Measurements from ENCODE around the gene ABCC4. TPM values are rescaled to one million over a fixed set of nuclear protein-coding genes. Genes with fewer than 3 reads are reported as not detected.

The ABCC4 gene
- total and polyA plus RNA-seq, 5 donors = 1.2 to 5.8 (median 4.4) TPM

- 49% methylated on average over 3 of the region's 3 CpGs for whole genome bisulfite sequencing
- no peak overlapping the region for H3K27ac ChIP-seq (ENCODE audit: low read length)
- intact Hi-C loops (cut with DNase I) = no loop called here
- H3K27me3 ChIP-seq (ENCODE audit: control insufficient read depth, insufficient read depth) = no peaks in the 10 kb centered on the region
- no peaks in the 10 kb centered on the region for H3K9me3 ChIP-seq (ENCODE audit: control insufficient read depth, low read length)
- DNase-seq (no peak), ATAC-seq (no peak)
- H3K4me3 ChIP-seq (ENCODE audit: low read length) = no peak overlapping the region
- H3K4me1 ChIP-seq (ENCODE audit: control insufficient read depth, insufficient read depth, low read length) = no peaks in the 10 kb centered on the region
Observed at GRCh38 chr13:95050800-95051615, 250.2 kb downstream of the ABCC4 start.

- H3K9me3 ChIP-seq (ENCODE audit: control insufficient read depth, low read length) = no peaks in the 10 kb centered on the region
- H3K4me3 ChIP-seq (ENCODE audit: low read length) = no peak overlapping the region
- no peaks in the 10 kb centered on the region for H3K27me3 ChIP-seq (ENCODE audit: control insufficient read depth, insufficient read depth)
- ATAC-seq = no peak
- no peak overlapping the region for H3K27ac ChIP-seq (ENCODE audit: low read length)
- no peaks in the 10 kb centered on the region for H3K4me1 ChIP-seq (ENCODE audit: control insufficient read depth, insufficient read depth, low read length)
- no peak for DNase-seq
- 30% methylated on average over 1 of the region's 1 CpG for whole genome bisulfite sequencing
- intact Hi-C loops (cut with DNase I) = no loop called here
Observed at GRCh38 chr13:95049772-95050171, 251.5 kb downstream of the ABCC4 start.

- Histone ChIP-seq H3K27ac (ENCODE audit: low read length) (no peak overlapping the region), H3K9me3 (ENCODE audit: control insufficient read depth, low read length) (no peaks in the 10 kb centered on the region), H3K27me3 (ENCODE audit: control insufficient read depth, insufficient read depth) (no peaks in the 10 kb centered on the region), H3K4me3 (ENCODE audit: low read length) (no peak overlapping the region), H3K4me1 (ENCODE audit: control insufficient read depth, insufficient read depth, low read length) (no peaks in the 10 kb centered on the region)
- 93% methylated on average over 4 of the region's 4 CpGs for WGBS
- no peak for DNase-seq
- ATAC-seq = no peak
- intact Hi-C loops (cut with DNase I) = no loop called here
Observed at GRCh38 chr13:95044452-95045205, 256.6 kb downstream of the ABCC4 start.

- ATAC-seq (no peak), DNase-seq (no peak)
- intact Hi-C loops (cut with DNase I) = no loop called here
- no peaks in the 10 kb centered on the region for H3K4me1 ChIP-seq (ENCODE audit: control insufficient read depth, insufficient read depth, low read length)
- H3K9me3 ChIP-seq (ENCODE audit: control insufficient read depth, low read length) = no peaks in the 10 kb centered on the region
- 80% methylated on average over 2 of the region's 2 CpGs for WGBS
- no peaks in the 10 kb centered on the region for H3K27me3 ChIP-seq (ENCODE audit: control insufficient read depth, insufficient read depth)
- H3K27ac ChIP-seq (ENCODE audit: low read length) = no peak overlapping the region
- no peak overlapping the region for H3K4me3 ChIP-seq (ENCODE audit: low read length)
Observed at GRCh38 chr13:95039415-95039814, 261.8 kb downstream of the ABCC4 start.

GRCh38 chr13:95038949-95039348 is 262.3 kb downstream of the ABCC4 start:
- no peak for DNase-seq
- Histone ChIP-seq H3K27me3 (ENCODE audit: control insufficient read depth, insufficient read depth) (no peaks in the 10 kb centered on the region), H3K4me1 (ENCODE audit: control insufficient read depth, insufficient read depth, low read length) (no peaks in the 10 kb centered on the region), H3K4me3 (ENCODE audit: low read length) (no peak overlapping the region), H3K9me3 (ENCODE audit: control insufficient read depth, low read length) (no peaks in the 10 kb centered on the region), H3K27ac (ENCODE audit: low read length) (no peak overlapping the region)
- intact Hi-C loops (cut with DNase I) = no loop called here
- 100% methylated on average over 1 of the region's 1 CpG for WGBS
- no peak for ATAC-seq

- no peak for DNase-seq
- intact Hi-C loops (cut with DNase I) = no loop called here
- WGBS = 92% methylated on average over 7 of the region's 7 CpGs
Observed at GRCh38 chr13:95035311-95036109, 265.7 kb downstream of the ABCC4 start.

GRCh38 chr13:95033890-95034289 is 267.4 kb downstream of the ABCC4 start:
- ATAC-seq = no peak

More at GRCh38 chr13:95035311-95036109, 265.7 kb downstream of the ABCC4 start:
- H3K27ac ChIP-seq (ENCODE audit: low read length) = no peak overlapping the region
- ATAC-seq = no peak
- H3K27me3 ChIP-seq (ENCODE audit: control insufficient read depth, insufficient read depth) = no peaks in the 10 kb centered on the region
- no peaks in the 10 kb centered on the region for H3K4me1 ChIP-seq (ENCODE audit: control insufficient read depth, insufficient read depth, low read length)
- H3K9me3 ChIP-seq (ENCODE audit: control insufficient read depth, low read length) = no peaks in the 10 kb centered on the region
- no peak overlapping the region for H3K4me3 ChIP-seq (ENCODE audit: low read length)

GRCh38 chr13:95032121-95032520 is 269.1 kb downstream of the ABCC4 start:
- H3K4me1 ChIP-seq (ENCODE audit: control insufficient read depth, insufficient read depth, low read length) = no peaks in the 10 kb centered on the region
- WGBS = 91% methylated on average over 4 of the region's 4 CpGs
- no peak overlapping the region for H3K4me3 ChIP-seq (ENCODE audit: low read length)
- ATAC-seq (no peak), DNase-seq (no peak)
- H3K27me3 ChIP-seq (ENCODE audit: control insufficient read depth, insufficient read depth) = no peaks in the 10 kb centered on the region
- no peaks in the 10 kb centered on the region for H3K9me3 ChIP-seq (ENCODE audit: control insufficient read depth, low read length)
- no peak overlapping the region for H3K27ac ChIP-seq (ENCODE audit: low read length)
- intact Hi-C loops (cut with DNase I) = no loop called here

More at GRCh38 chr13:95033890-95034289, 267.4 kb downstream of the ABCC4 start:
- WGBS = 93% methylated on average over 1 of the region's 1 CpG
- H3K27me3 ChIP-seq (ENCODE audit: control insufficient read depth, insufficient read depth) = no peaks in the 10 kb centered on the region
- no peak for DNase-seq
- H3K4me1 ChIP-seq (ENCODE audit: control insufficient read depth, insufficient read depth, low read length) = no peaks in the 10 kb centered on the region
- H3K27ac ChIP-seq (ENCODE audit: low read length) = no peak overlapping the region
- intact Hi-C loops (cut with DNase I) = no loop called here
- no peaks in the 10 kb centered on the region for H3K9me3 ChIP-seq (ENCODE audit: control insufficient read depth, low read length)
- H3K4me3 ChIP-seq (ENCODE audit: low read length) = no peak overlapping the region

- Histone ChIP-seq H3K27ac (ENCODE audit: low read length) (no peak overlapping the region), H3K9me3 (ENCODE audit: control insufficient read depth, low read length) (no peaks in the 10 kb centered on the region), H3K4me1 (ENCODE audit: control insufficient read depth, insufficient read depth, low read length) (no peaks in the 10 kb centered on the region), H3K27me3 (ENCODE audit: control insufficient read depth, insufficient read depth) (no peaks in the 10 kb centered on the region), H3K4me3 (ENCODE audit: low read length) (no peak overlapping the region)
- ATAC-seq (no peak), DNase-seq (no peak)
- WGBS = 79% methylated on average over 4 of the region's 4 CpGs
- intact Hi-C loops (cut with DNase I) = no loop called here
Observed at GRCh38 chr13:95030821-95031343, 270.4 kb downstream of the ABCC4 start.

GRCh38 chr13:95027638-95028037 is 273.6 kb downstream of the ABCC4 start:
- H3K4me1 ChIP-seq (ENCODE audit: control insufficient read depth, insufficient read depth, low read length) = no peaks in the 10 kb centered on the region
- H3K27me3 ChIP-seq (ENCODE audit: control insufficient read depth, insufficient read depth) = no peaks in the 10 kb centered on the region
- no peak overlapping the region for H3K4me3 ChIP-seq (ENCODE audit: low read length)
- H3K27ac ChIP-seq (ENCODE audit: low read length) = no peak overlapping the region
- ATAC-seq (no peak), DNase-seq (no peak)
- no peaks in the 10 kb centered on the region for H3K9me3 ChIP-seq (ENCODE audit: control insufficient read depth, low read length)
- WGBS = 95% methylated on average over 3 of the region's 3 CpGs
- intact Hi-C loops (cut with DNase I) = no loop called here

All from right cardiac atrium (tissue), 5 donors.